H1 (cell line): ENCODE data around the gene NRSN1. TPM values are rescaled to one million over a fixed set of nuclear protein-coding genes. Genes with fewer than 3 reads are reported as not detected.

ENCODE experiments used
- CTCF ChIA-PET: fragments of 300-600 bp; sonication (Branson Sonifier 250); formaldehyde crosslinking; loops from one replicate; lab custom pipeline; 2021; ENCODE audit not compliant: partially characterized antibody; lab: Charles Lee
- POLR2A ChIA-PET: fragments of 300-600 bp; sonication (Branson Sonifier 250); formaldehyde crosslinking; loops from one replicate; lab custom pipeline; 2021; ENCODE audit warnings: inconsistent platforms; ENCODE audit not compliant: partially characterized antibody; lab: Charles Lee
- DNase-seq, 2 experiments: peaks; one replicate each; pipeline versions ENCODE4 v3.0.0 to v3.0.0-alpha.2; 2010 to 2022; ENCODE audit warnings: low spot score in 2 of 2, low read depth in 1 of 2, mixed read lengths in 1 of 2
- FAIRE-seq: peaks from 2 replicates; lab custom pipeline; 2011; peaks lifted over from hg19 to GRCh38; lab: Jason Lieb, UNC
- H2AFZ ChIP-seq: 2 replicates; pipeline ENCODE4 v1.8.1; 2012; ENCODE audit warnings: low read length, inconsistent platforms
- H2AK5ac ChIP-seq: 2 replicates; pipeline ENCODE4 v1.6.1; 2013; ENCODE audit warnings: low read depth, low read length
- H2BK120ac ChIP-seq: replicated peaks from 2 replicates; pipeline ENCODE3; 2013; ENCODE audit warnings: low read depth, low read length, inconsistent platforms
- H2BK12ac ChIP-seq: 2 replicates; pipeline ENCODE4 v1.6.1; 2013; ENCODE audit warnings: low read depth, low read length
- H2BK15ac ChIP-seq: 2 replicates; pipeline ENCODE4 v1.6.1; 2013; ENCODE audit warnings: low read length
- H2BK20ac ChIP-seq: 2 replicates; pipeline ENCODE4 v1.6.1; 2013; ENCODE audit warnings: low read length
- H2BK5ac ChIP-seq: 2 replicates; pipeline ENCODE4 v1.6.1; 2013; ENCODE audit warnings: low read depth, low read length
- H3K14ac ChIP-seq: 2 replicates; pipeline ENCODE4 v1.6.1; 2013; ENCODE audit warnings: inconsistent platforms; ENCODE audit not compliant: insufficient read length
- H3K18ac ChIP-seq: 2 replicates; pipeline ENCODE4 v1.6.1; 2013; ENCODE audit warnings: low read length; ENCODE audit errors: extremely low read depth
- H3K23ac ChIP-seq: 2 replicates; pipeline ENCODE4 v1.6.1; 2013; ENCODE audit warnings: inconsistent platforms; ENCODE audit not compliant: insufficient read length
- H3K23me2 ChIP-seq: 2 replicates; pipeline ENCODE4 v1.6.1; 2013; ENCODE audit warnings: low read depth, low read length
- H3K27ac ChIP-seq: 2 replicates; pipeline ENCODE4 v1.6.1; 2011; ENCODE audit warnings: low read depth, low read length, inconsistent platforms
- H3K27me3 ChIP-seq, 4 experiments: replicated peaks in 1 of 4; 1 replicate in 1 of 4; 2 replicates in 3 of 4; pipeline versions ENCODE4 v1.6.1 to v1.8.1; 2011 to 2013; ENCODE audit warnings: low read length in 3 of 4, mild to moderate bottlenecking in 3 of 4, inconsistent platforms in 2 of 4, mixed read lengths in 2 of 4, moderate library complexity in 1 of 4; ENCODE audit not compliant: control insufficient read depth in 3 of 4, insufficient read depth in 3 of 4; ENCODE audit errors: extremely low read depth in 1 of 4
- H3K36me3 ChIP-seq, 4 experiments: 2 replicates each; pipeline versions ENCODE4 v1.6.1 to v1.8.1; 2011 to 2013; ENCODE audit warnings: mild to moderate bottlenecking in 4 of 4, low read length in 3 of 4, moderate library complexity in 2 of 4, control low read depth in 1 of 4, inconsistent platforms in 1 of 4; ENCODE audit not compliant: insufficient read depth in 4 of 4, control insufficient read depth in 2 of 4
- H3K4ac ChIP-seq: replicated peaks from 2 replicates; pipeline ENCODE3; 2013; ENCODE audit warnings: low read length, low read depth, mixed read lengths, inconsistent platforms; ENCODE audit not compliant: insufficient read length
- H3K4me1 ChIP-seq, 4 experiments: replicated peaks in 1 of 4; 1 replicate in 1 of 4; 2 replicates in 3 of 4; pipeline versions ENCODE4 v1.6.1 to v1.8.1; 2011 to 2013; ENCODE audit warnings: low read length in 3 of 4, inconsistent platforms in 2 of 4, mixed read lengths in 1 of 4; ENCODE audit not compliant: insufficient read depth in 4 of 4, control insufficient read depth in 3 of 4
- H3K4me2 ChIP-seq, 2 experiments: 2 replicates each; pipeline versions ENCODE4 v1.6.1 to v1.8.1; 2011 to 2013; ENCODE audit warnings: low read depth in 2 of 2, low read length in 2 of 2, control low read depth in 1 of 2, inconsistent platforms in 1 of 2, mild to moderate bottlenecking in 1 of 2; ENCODE audit not compliant: insufficient read depth in 1 of 2
- H3K4me3 ChIP-seq, 4 experiments: fragments of 200-600, 300-600 bp in 1 of 4; sonication (generic), shearing (Covaris generic), sonication (Bioruptor Twin) in 1 of 4; 2 replicates each; pipeline versions ENCODE4 v1.5.1 to v1.8.1; 2011 to 2016; ENCODE audit warnings: low read length in 4 of 4, low read depth in 3 of 4, control low read depth in 2 of 4, inconsistent platforms in 2 of 4, mild to moderate bottlenecking in 2 of 4, mixed read lengths in 1 of 4, moderate library complexity in 1 of 4; ENCODE audit not compliant: insufficient read depth in 2 of 4; ENCODE audit errors: extremely low read depth in 1 of 4
- H3K56ac ChIP-seq: replicated peaks from 2 replicates; pipeline ENCODE3; 2013; ENCODE audit warnings: low read depth, mild to moderate bottlenecking, mixed read lengths, low read length, inconsistent platforms; ENCODE audit not compliant: insufficient read length
- H3K79me1 ChIP-seq: 2 replicates; pipeline ENCODE4 v1.6.1; 2013; ENCODE audit warnings: low read depth, low read length, control low read depth
- H3K79me2 ChIP-seq, 2 experiments: 2 replicates each; pipeline versions ENCODE4 v1.6.1 to v1.8.1; 2012 to 2013; ENCODE audit warnings: low read length in 2 of 2, mild to moderate bottlenecking in 2 of 2, inconsistent platforms in 1 of 2; ENCODE audit not compliant: insufficient read depth in 2 of 2, control insufficient read depth in 1 of 2
- H3K9ac ChIP-seq, 4 experiments: replicated peaks in 1 of 4; 1 replicate in 1 of 4; 2 replicates in 3 of 4; pipeline versions ENCODE4 v1.6.1 to v1.8.1; 2011 to 2013; ENCODE audit warnings: low read depth in 3 of 4, low read length in 3 of 4, control low read depth in 2 of 4, mild to moderate bottlenecking in 2 of 4, moderate library complexity in 2 of 4, inconsistent platforms in 1 of 4; ENCODE audit errors: extremely low read depth in 1 of 4
- H3K9me3 ChIP-seq, 2 experiments: 2 replicates each; pipeline versions ENCODE4 v1.6.1 to v1.8.1; 2012 to 2013; ENCODE audit warnings: mild to moderate bottlenecking in 2 of 2, moderate library complexity in 2 of 2, control low read depth in 1 of 2, inconsistent platforms in 1 of 2, low read depth in 1 of 2, low read length in 1 of 2, mixed read lengths in 1 of 2; ENCODE audit not compliant: insufficient read depth in 2 of 2
- H4K20me1 ChIP-seq, 2 experiments: replicated peaks in 1 of 2; 2 replicates each; pipeline versions ENCODE3 to v1.8.1; 2011 to 2013; ENCODE audit warnings: inconsistent platforms in 2 of 2, low read length in 2 of 2, mild to moderate bottlenecking in 1 of 2; ENCODE audit not compliant: insufficient read depth in 2 of 2, control insufficient read depth in 1 of 2
- H4K5ac ChIP-seq: 2 replicates; pipeline ENCODE4 v1.6.1; 2013; ENCODE audit warnings: low read length, low read depth, mixed read lengths, inconsistent platforms; ENCODE audit not compliant: insufficient read length
- H4K8ac ChIP-seq: 2 replicates; pipeline ENCODE4 v1.8.0; 2013; ENCODE audit warnings: mild to moderate bottlenecking, moderate library complexity, low read length, inconsistent platforms; ENCODE audit not compliant: insufficient read depth; ENCODE audit errors: extremely low read depth
- H4K91ac ChIP-seq: replicated peaks from 2 replicates; pipeline ENCODE3; 2013; ENCODE audit warnings: low read length, mixed read lengths, inconsistent platforms; ENCODE audit not compliant: insufficient read length
- CBX8 ChIP-seq: fragments of 300-800, 300-1000 bp; sonication (generic); IDR thresholded peaks from 2 replicates; pipeline ENCODE4 v1.7.1; 2016; ENCODE audit warnings: low read depth, low read length, borderline replicate concordance
- CEBPB ChIP-seq: IDR thresholded peaks from 2 replicates; pipeline ENCODE4 v1.6.1; 2012; ENCODE audit warnings: low read depth, low read length
- GABPA ChIP-seq: IDR thresholded peaks from 2 replicates; pipeline ENCODE4 v1.6.1; 2011; ENCODE audit warnings: mild to moderate bottlenecking, low read length, moderate library complexity, borderline replicate concordance; ENCODE audit not compliant: insufficient read depth
- MAFK ChIP-seq: IDR thresholded peaks from 2 replicates; pipeline ENCODE4 v1.6.1; 2012; ENCODE audit warnings: low read depth, mild to moderate bottlenecking, improper control_type of control experiment, low read length
- PHF8 ChIP-seq: fragments of 200-600 bp; sonication (generic); conservative IDR thresholded peaks from 2 replicates; pipeline ENCODE4 v1.7.1; 2012; ENCODE audit warnings: low read depth, mild to moderate bottlenecking, inconsistent platforms, low read length, moderate library complexity
- SIN3A ChIP-seq, 2 experiments: IDR thresholded peaks in 1 of 2; conservative IDR thresholded peaks in 1 of 2; 2 replicates each; pipeline ENCODE4 v1.6.1; 2011 to 2012; ENCODE audit warnings: low read length in 2 of 2, improper control_type of control experiment in 1 of 2, low read depth in 1 of 2, mild to moderate bottlenecking in 1 of 2
- SP1 ChIP-seq: IDR thresholded peaks from 2 replicates; pipeline ENCODE4 v1.6.1; 2011; ENCODE audit warnings: low read depth, low read length
- TAF7 ChIP-seq: optimal IDR thresholded peaks from 2 replicates; pipeline ENCODE3; 2011; ENCODE audit warnings: low read depth, mild to moderate bottlenecking, inconsistent platforms, low read length, moderate library complexity, borderline replicate concordance
- TEAD4 ChIP-seq: IDR thresholded peaks from 2 replicates; pipeline ENCODE4 v1.6.1; 2012; ENCODE audit warnings: low read depth, low read length, inconsistent platforms, mixed read lengths
- USF2 ChIP-seq: IDR thresholded peaks from 2 replicates; pipeline ENCODE4 v1.6.1; 2011; ENCODE audit warnings: low read length, improper control_type of control experiment
- YY1 ChIP-seq: IDR thresholded peaks from 2 replicates; pipeline ENCODE4 v1.6.1; 2011; ENCODE audit warnings: low read depth, mild to moderate bottlenecking, low read length
- WGBS, 2 experiments: shearing (Covaris generic) in 1 of 2; methylation state at CpG; one replicate each; pipeline versions ENCODE4 v1.1.6 to v1.1.7; 2013 to 2015; ENCODE audit warnings: low lambda C conversion rate in 2 of 2, mixed read lengths in 2 of 2, inconsistent platforms in 1 of 2, low coverage in 1 of 2, missing lambda C conversion rate in 1 of 2; ENCODE audit not compliant: insufficient replicate concordance in 2 of 2, insufficient coverage in 1 of 2, insufficient read length in 1 of 2; ENCODE audit errors: extremely low coverage in 1 of 2, missing lambda C conversion rate in 1 of 2; 5-methylcytosine and 5-hydroxymethylcytosine counted together
- polyA plus RNA-seq, 7 experiments: library from polyadenylated mRNA; depleted of rRNA in 3 of 7; stranded (reverse) in 5 of 7; unstranded in 2 of 7; fragments of >200 nt in 5 of 7; fragments of 200-250 nt in 2 of 7; gene quantifications; 1 replicate in 5 of 7; 2 replicates in 1 of 7; 4 replicates in 1 of 7; pipeline versions ENCODE4 v1.2.1 to v1.2.3, GENCODE V29; 2011 to 2013; ENCODE audit warnings: missing spikeins in 2 of 7, mixed read lengths in 2 of 7
- total RNA-seq: library from RNA; stranded (reverse); fragmentation: NEBNext Ultra II Directional; extraction: Animal tissue kit (Norgen Biotek cat#: 25700); gene quantifications from 2 replicates; pipeline ENCODE4 v1.2.1, GENCODE V29; 2021

NRSN1 gene
- total and polyA plus RNA-seq, 2 of the 8 experiments (the other 6 are each of a cell fraction or from before 2014, with no cell fraction given): 0.15 to 0.78 TPM

- Histone ChIP-seq H3K4ac (no peak overlapping the region), H4K20me1 (no peaks in the 10 kb centered on the region), H3K18ac (no peak overlapping the region), H3K23me2 (peaks cover 5% of the 10 kb centered on the region; the same call in 1 of the 2 replicates), H3K14ac (no peak overlapping the region), H2BK15ac (no peak overlapping the region), H4K8ac (no peak overlapping the region), H4K5ac (no peak overlapping the region), H2AK5ac (no peak overlapping the region), H2BK120ac (no peak overlapping the region), H3K4me1 (peaks cover 0 to 5% (median under 1%) of the 10 kb centered on the region in 4 experiments; a peak in 2 of 7 replicates), H3K27me3 (no peaks in the 10 kb centered on the region; a peak in 1 of 7 replicates), H4K91ac (no peak overlapping the region), H3K4me2 (peak overlapping the region; percentile 69 to 93), H2BK12ac (no peak overlapping the region), H3K4me3 (peak overlapping the region; percentile 49 to 68 (median 50); a peak in 7 of 8 replicates), H2AFZ (peak overlapping the region; percentile 65; the same call in 1 of the 2 replicates), H3K79me2 (no peaks in the 10 kb centered on the region), H3K36me3 (no peaks in the 10 kb centered on the region), H3K79me1 (no peaks in the 10 kb centered on the region), H3K56ac (no peak overlapping the region), H2BK20ac (no peak overlapping the region), H2BK5ac (no peak overlapping the region), H3K9me3 (no peaks in the 10 kb centered on the region), H3K27ac (no peak overlapping the region), H3K23ac (no peak overlapping the region), H3K9ac (no peak overlapping the region)
- POLR2A ChIA-PET: no interaction called here
- CTCF ChIA-PET: interaction anchor here (0.9 to 1.3 kb wide), 7 partner anchors 8 to 87 kb away, joined by 3 to 5 read pairs (median 4); no protein-coding TSS in a partner anchor
- WGBS, 2 experiments: 6% methylated on average over 6 of the region's 6 CpGs; no CpG with 5 or more reads in 1 of the 2 experiments
- FAIRE-seq (peak; percentile 74), DNase-seq (peak; percentile 25 to 75)
- TF ChIP-seq USF2 (no peak), MAFK (no peak), PHF8 (no peak), SIN3A (conservative IDR thresholded peaks at IDR 0.05 in 1 of 2, IDR thresholded peaks at IDR 0.05 in 1 of 2; ENCODE audit: low read depth in 1 of 2, low read length in 2 of 2) (peak; percentile 82 to 91; a peak in 2 of 4 replicates), SP1 (no peak), CEBPB (no peak), CBX8 (no peak), YY1 (peak; percentile 58; the same call in 1 of the 2 replicates), TEAD4 (peak; percentile 63; the same call in 1 of the 2 replicates), GABPA (no peak), TAF7 (no peak)
Observed at GRCh38 chr6:24126586-24127192, 674 bp downstream of the NRSN1 start.
